Urinary bladder (tissue), 4 donors: ENCODE measurements around the gene NAIF1. TPM values are rescaled to one million over a fixed set of nuclear protein-coding genes. Genes with fewer than 3 reads are reported as not detected.
"Not testable (repeated sequence)": the region's sequence is repeated elsewhere in the genome, so short reads cannot be mapped to it uniquely, and the experiment has no call there.

Experiments used
- DNase-seq: peaks from one replicate; pipeline ENCODE4 v3.0.0-alpha.2; 2015; ENCODE audit errors: extremely low spot score
- H3K27ac ChIP-seq: one replicate; pipeline ENCODE4 v1.5.1; 2013; ENCODE audit warnings: low read depth, mild to moderate bottlenecking, moderate library complexity
- H3K36me3 ChIP-seq: one replicate; pipeline ENCODE4 v1.6.1; 2013; ENCODE audit warnings: mild to moderate bottlenecking, moderate library complexity; ENCODE audit not compliant: insufficient read depth
- H3K4me1 ChIP-seq: one replicate; pipeline ENCODE4 v1.6.1; 2013; ENCODE audit warnings: mild to moderate bottlenecking, moderate library complexity; ENCODE audit not compliant: insufficient read depth
- H3K4me3 ChIP-seq: one replicate; pipeline ENCODE4 v1.5.1; 2013; ENCODE audit warnings: low read depth, low read length
- WGBS: extraction: QIAGEN DNeasy Blood & Tissue Kit; methylation state at CpG from one replicate; pipeline ENCODE4 v1.1.7; 2013; 5-methylcytosine and 5-hydroxymethylcytosine counted together
- polyA plus RNA-seq: library from polyadenylated mRNA; stranded (reverse); fragments of 200-250 nt; gene quantifications from one replicate; pipeline ENCODE4 v1.2.3, GENCODE V29; 2013
- total RNA-seq: library from RNA; depleted of rRNA; stranded (reverse); fragments of >200 nt; gene quantifications from one replicate; pipeline ENCODE4 v1.2.3, GENCODE V29; 2014
- donor health status: healthy with polysubstance abuse.
- donor health status: healthy.

The NAIF1 gene
- total and polyA plus RNA-seq, 2 donors = 6.9 to 8.2 TPM

GRCh38 chr9:128034821-128035652 lies 32.1 kb downstream of the NAIF1 start:
- DNase-seq = peak; percentile 43
- Histone ChIP-seq H3K36me3 (no peaks in the 10 kb centered on the region), H3K27ac (no peak overlapping the region), H3K4me3 (no peak overlapping the region), H3K4me1 (no peaks in the 10 kb centered on the region)
- 33% methylated on average over 8 of the region's 8 CpGs for WGBS

DNA sequence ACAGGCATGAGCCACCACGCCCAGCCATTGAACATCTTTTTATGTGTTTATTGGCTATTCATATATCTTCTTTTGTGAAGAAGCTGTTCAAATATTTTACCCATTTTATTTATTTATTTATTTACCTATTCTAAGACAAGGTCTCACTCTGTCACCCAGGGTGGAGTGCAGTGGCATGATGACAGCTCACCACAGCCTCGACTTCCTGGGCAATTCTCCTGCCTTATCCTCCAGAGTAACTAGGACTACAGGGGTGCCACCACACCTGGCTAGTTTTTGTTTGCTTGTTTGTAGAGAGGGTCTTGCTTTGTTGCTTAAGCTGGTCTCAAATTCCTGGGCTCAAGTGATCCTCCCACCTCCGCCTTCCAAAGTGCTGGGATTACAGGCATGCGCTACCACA lies 33.5 kb downstream of the NAIF1 start:
- H3K4me1 ChIP-seq = no peaks in the 10 kb centered on the region
- no peak for DNase-seq
- H3K27ac ChIP-seq = no peak overlapping the region
- 93% methylated on average over 4 of the region's 4 CpGs for WGBS
- no peaks in the 10 kb centered on the region for H3K36me3 ChIP-seq
- H3K4me3 ChIP-seq = no peak overlapping the region

GRCh38 chr9:128027705-128028104 lies 39.4 kb downstream of the NAIF1 start:
- Histone ChIP-seq H3K27ac (no peak overlapping the region), H3K4me3 (no peak overlapping the region), H3K4me1 (no peaks in the 10 kb centered on the region), H3K36me3 (no peaks in the 10 kb centered on the region)
- 92% methylated on average over 4 of the region's 4 CpGs for WGBS
- no peak for DNase-seq

DNA sequence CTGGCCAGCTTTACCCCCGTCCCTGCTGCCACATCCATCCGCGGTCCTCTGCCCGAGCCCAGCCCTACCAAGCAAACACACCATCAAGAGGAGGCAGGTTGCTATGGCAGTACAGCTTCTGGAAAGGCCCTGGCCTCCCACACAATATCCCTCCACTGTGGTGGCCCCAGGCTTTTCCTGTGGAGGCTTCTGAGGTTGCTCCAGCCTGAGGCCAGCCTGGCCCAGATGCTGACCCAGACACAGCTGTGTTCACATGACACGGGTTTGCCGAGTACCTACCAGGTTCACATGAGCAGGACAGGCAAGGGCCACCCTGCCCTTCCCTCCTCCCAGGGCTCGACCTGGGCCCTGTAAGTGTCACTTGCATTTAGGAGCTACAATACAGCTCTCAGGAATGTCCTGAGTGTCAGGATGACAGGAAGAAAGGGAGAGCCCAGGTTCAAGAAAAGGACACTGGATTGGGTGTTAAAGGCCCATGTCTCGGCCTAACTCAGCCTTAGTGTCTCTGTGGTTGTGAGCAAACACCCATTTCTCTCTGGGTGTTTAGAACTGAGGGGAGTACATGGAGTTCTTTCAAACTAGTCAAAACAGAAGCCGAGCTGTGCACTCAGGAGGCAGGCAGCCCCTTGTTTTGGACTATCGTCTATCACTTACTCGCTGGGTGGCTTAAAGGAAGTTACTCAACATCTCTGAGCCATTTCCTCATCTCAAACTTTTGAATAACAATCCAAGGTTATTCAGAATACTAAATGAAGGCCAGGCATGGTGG lies 40.2 kb downstream of the NAIF1 start:
- no peak overlapping the region for H3K27ac ChIP-seq
- no peak overlapping the region for H3K4me3 ChIP-seq
- DNase-seq = no peak
- WGBS = 77% methylated on average over 11 of the region's 11 CpGs
- H3K36me3 ChIP-seq = no peaks in the 10 kb centered on the region
- H3K4me1 ChIP-seq = no peaks in the 10 kb centered on the region

- Histone ChIP-seq H3K27ac (no peak overlapping the region), H3K36me3 (no peaks in the 10 kb centered on the region), H3K4me1 (no peaks in the 10 kb centered on the region), H3K4me3 (no peak overlapping the region)
- WGBS = 86% methylated on average over 12 of the region's 12 CpGs
- DNase-seq = no peak
These were observed 40.8 kb downstream of the NAIF1 start for GRCh38 chr9:128026255-128026772.

DNA sequence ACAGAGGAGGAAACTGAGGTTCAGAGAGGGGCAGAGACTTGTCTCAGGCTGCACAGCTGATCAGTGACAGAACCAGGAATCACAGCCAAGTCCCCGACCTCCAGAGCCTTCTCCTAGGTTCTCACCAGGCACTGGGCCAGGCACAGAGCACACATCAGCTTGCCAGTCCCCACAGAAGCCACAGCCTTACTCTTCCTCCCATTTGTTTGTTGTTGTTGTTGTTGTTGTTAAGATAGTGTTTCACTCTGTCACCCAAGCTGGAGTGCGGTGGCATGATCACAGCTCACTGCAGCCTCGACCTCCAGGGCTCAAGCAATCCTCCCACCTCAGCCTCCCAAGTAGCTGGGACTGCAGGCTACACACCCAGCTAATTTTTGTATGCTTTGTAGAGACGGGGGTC lies 41.4 kb downstream of the NAIF1 start:
- H3K4me3 ChIP-seq = no peak overlapping the region
- 81% methylated on average over 4 of the region's 4 CpGs for WGBS
- no peaks in the 10 kb centered on the region for H3K4me1 ChIP-seq
- H3K36me3 ChIP-seq = no peaks in the 10 kb centered on the region
- H3K27ac ChIP-seq = no peak overlapping the region
- DNase-seq = no peak

DNA sequence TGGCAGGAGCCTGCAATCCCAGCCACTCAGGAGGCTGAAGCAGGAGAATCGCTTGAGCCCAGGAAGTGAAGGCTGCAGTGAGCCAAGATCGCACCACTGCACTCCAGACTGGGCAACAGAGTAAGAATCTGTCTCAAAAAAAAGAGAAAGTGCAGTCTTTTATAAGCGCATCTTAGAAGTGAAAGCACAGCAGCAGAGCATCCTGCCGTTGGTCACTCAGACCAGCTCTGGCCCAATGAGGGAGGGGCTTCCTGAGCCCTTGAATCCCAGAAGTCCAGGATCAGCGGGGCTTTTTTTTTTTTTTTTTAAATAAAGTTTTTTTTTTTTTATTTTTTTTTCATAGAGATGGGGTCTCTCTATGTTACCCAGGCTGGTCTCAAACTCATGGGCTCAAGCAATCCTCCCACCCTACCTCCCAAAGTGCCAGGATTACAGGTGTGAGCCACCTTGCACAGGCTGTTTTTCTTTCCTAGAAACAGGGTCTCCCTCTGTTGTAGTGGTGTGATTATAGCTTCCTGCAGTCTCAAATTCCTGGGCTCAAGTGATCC lies 42.3 kb downstream of the NAIF1 start:
- Histone ChIP-seq H3K4me3 (no peak overlapping the region), H3K36me3 (no peaks in the 10 kb centered on the region), H3K27ac (no peak overlapping the region), H3K4me1 (no peaks in the 10 kb centered on the region)
- no peak for DNase-seq
- WGBS = 80% methylated on average over 5 of the region's 5 CpGs

DNA sequence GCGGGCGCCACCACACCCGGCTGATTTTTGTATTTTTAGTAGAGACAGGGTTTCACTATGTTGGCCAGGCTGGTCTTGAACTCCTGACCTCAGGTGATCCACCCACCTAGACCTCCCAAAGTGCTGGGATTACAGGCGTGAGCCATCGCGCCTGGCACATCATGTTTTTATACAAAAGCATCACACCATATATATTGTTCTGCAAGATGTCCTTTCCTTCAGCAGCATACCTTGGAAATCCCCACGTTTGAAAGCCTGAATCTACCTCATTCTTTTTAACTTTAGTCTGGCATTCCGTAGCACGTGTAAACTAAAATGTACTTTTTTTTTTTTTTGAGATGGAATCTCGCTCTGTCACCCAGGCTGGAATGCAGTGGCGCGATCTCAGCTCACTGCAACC lies 43.4 kb downstream of the NAIF1 start:
- not testable (repeated sequence) for H3K4me1 ChIP-seq, H3K27ac ChIP-seq, H3K4me3 ChIP-seq, DNase-seq, H3K36me3 ChIP-seq
- 80% methylated on average over 12 of the region's 12 CpGs for WGBS

DNA sequence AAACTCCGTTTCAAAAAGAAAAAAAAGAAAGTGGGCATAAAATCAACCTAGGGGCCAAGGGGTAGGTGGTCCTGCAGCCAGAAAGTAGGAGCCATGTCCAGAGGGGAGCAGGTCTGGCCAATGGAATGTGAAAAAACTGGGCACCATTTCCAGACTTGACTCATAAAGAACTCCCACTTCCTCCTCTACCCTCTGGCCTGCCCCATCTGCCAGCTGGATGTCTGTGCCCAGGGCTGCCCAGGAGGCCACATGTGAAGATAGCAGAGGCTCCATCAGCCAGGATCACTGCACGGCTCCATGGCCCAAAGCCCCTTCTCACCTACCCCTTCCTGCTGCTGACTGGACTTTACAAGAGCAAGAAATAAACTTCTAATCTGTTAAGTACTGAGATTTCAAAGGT lies 44.2 kb downstream of the NAIF1 start:
- Histone ChIP-seq H3K4me1 (no peaks in the 10 kb centered on the region), H3K4me3 (no peak overlapping the region), H3K36me3 (no peaks in the 10 kb centered on the region), H3K27ac (no peak overlapping the region)
- 59% methylated on average over 2 of the region's 2 CpGs for WGBS
- no peak for DNase-seq

DNA sequence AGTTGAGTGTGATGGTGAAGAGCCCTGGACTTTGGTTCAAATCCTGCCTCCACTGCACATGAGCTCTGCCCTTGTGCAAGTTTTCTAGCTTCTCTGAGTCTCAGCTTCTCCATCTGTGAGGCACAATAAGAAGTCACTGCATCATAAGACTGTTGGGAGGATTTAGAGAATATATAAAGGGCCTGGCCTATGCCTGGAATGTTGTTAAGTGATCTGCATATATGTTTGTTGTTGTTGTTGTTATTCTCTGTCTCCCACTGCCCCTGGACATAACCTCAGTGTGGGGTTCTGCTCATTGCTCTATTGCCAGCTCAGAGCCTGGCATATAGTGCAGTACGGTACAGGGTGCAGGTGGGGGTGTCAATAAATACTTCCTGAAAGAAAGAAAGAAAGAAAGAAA lies 46.0 kb downstream of the NAIF1 start:
- WGBS = 89% methylated on average over 1 of the region's 1 CpG
- Histone ChIP-seq H3K36me3 (no peaks in the 10 kb centered on the region), H3K27ac (no peak overlapping the region), H3K4me3 (no peak overlapping the region), H3K4me1 (no peaks in the 10 kb centered on the region)
- no peak for DNase-seq

GRCh38 chr9:128020692-128021091 lies 46.4 kb downstream of the NAIF1 start:
- DNase-seq = no peak
- Histone ChIP-seq H3K4me3 (no peak overlapping the region), H3K36me3 (no peaks in the 10 kb centered on the region), H3K4me1 (no peaks in the 10 kb centered on the region), H3K27ac (no peak overlapping the region)
- 83% methylated on average over 4 of the region's 4 CpGs for WGBS

- H3K27ac ChIP-seq = no peak overlapping the region
- no peaks in the 10 kb centered on the region for H3K4me1 ChIP-seq
- no peaks in the 10 kb centered on the region for H3K36me3 ChIP-seq
- no peak for DNase-seq
- 91% methylated on average over 5 of the region's 5 CpGs for WGBS
- H3K4me3 ChIP-seq = no peak overlapping the region
These were observed 51.4 kb downstream of the NAIF1 start for GRCh38 chr9:128015696-128016095.
